Left colon (tissue), 2 donors: ENCODE results near the gene SAMD11. TPM values are rescaled to one million over a fixed set of nuclear protein-coding genes. Genes with fewer than 3 reads are reported as not detected.
A peak's percentile ranks its signal among the peaks of the same experiment; 100 is the strongest.
"Not testable (repeated sequence)": the region's sequence is repeated elsewhere in the genome, so short reads cannot be mapped to it uniquely, and the experiment has no call there.

Experiments
- ATAC-seq: fragments of 200-7000 bp; cut with Tn5 transposase; one replicate; pipeline ENCODE4 v1.9.1; 2020; ENCODE audit warnings: mild to moderate bottlenecking, moderate library complexity
- DNase-seq, 2 donors: peaks; one replicate each; pipeline ENCODE4 v3.0.0-alpha.2; 2020
- intact Hi-C, 2 donors: fragments of 100-400 bp; cut with DNase I in 1 of 2; cut with micrococcal nuclease in 1 of 2; formaldehyde crosslinking; loops; one replicate each; pipeline versions ENCODE4 v1.11.2 to v1.14.0; 2022; cut with DNase I, micrococcal nuclease
- total RNA-seq, 2 donors: library from RNA; stranded (reverse); fragmentation: NEBNext Ultra II Directional; extraction: Animal tissue kit (Norgen Biotek cat#: 25700); gene quantifications; one replicate each; pipeline ENCODE4 v1.2.1, GENCODE V29; 2021
- donor health status: DM: no; HTN: no; CAD: no.
- donor health status: DM: yes; HTN: yes; CAD: no.

The SAMD11 gene
- total RNA-seq, 2 donors from 2014 or later, result 1.6 to 5.1 TPM

DNA sequence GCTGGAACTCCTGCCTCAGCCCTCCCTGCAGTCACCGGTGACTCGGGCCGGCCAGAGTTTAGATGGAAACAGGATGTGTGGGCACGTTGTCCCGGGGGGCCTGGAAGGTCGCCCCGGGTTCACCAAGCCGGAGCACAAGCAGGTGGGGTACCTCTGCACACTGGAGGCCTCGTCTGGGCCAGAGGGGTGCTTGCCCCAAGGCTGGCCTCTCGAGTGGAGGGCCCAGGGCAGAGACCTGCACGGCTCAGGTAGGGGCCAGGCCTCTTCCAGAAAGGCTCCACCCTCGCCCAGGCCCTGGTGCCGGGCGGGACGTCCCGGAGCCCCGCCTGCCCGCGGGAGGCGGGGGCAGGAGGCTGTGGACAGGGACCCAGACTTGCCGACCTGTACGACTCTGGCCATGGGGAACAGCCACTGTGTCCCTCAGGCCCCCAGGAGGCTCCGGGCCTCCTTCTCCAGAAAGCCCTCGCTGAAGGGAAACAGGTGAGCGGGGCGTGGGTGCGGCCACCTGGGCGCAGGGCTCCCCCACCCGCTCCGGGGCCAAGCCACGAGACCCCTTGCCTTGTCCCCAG lies 42.5 kb downstream of the SAMD11 start, which contains the start of gene PLEKHN1:
TSS of gene PLEKHN1 (plus strand) at position 348 of the 569 bp plus-strand sequence. CDS start at position 398, 50 bp downstream.
- peak in 1 of 2 donors; percentile 46 for DNase-seq
- ATAC-seq, result peak; percentile 77
- intact Hi-C loops, result no loop called here

DNA sequence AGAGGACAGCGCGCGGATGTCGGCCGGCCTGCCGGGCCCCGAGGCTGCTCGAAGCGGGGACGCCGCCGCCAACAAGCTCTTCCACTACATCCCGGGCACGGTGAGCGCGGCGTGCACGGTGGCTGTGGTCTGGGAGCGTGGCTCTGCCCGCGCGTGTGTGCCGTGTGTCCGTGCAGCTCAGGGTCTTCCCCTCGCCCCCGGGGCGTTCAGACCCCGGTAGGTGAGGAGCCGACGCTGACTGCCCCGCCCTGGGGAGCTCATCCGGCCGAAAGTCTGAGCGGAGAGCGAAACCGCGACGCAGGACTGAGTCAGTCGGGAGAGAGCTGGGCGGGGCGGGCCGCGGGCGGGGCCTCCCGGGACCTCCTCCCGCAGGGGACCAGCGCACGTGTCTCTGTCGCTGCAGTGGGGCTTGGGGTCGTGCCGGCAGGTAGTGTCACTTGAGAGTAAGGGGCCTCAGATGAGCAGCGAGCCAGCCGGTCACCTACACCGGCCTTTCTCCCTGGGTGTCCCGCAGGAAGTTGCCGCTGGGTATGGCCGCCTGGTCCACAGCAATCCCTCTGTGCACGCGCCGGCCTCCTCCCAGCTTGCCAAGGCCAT lies 43.1 kb downstream of the SAMD11 start:
- intact Hi-C loops, result no loop called here
- ATAC-seq (peak; percentile 82), DNase-seq (peak; percentile 74 to 85)

DNA sequence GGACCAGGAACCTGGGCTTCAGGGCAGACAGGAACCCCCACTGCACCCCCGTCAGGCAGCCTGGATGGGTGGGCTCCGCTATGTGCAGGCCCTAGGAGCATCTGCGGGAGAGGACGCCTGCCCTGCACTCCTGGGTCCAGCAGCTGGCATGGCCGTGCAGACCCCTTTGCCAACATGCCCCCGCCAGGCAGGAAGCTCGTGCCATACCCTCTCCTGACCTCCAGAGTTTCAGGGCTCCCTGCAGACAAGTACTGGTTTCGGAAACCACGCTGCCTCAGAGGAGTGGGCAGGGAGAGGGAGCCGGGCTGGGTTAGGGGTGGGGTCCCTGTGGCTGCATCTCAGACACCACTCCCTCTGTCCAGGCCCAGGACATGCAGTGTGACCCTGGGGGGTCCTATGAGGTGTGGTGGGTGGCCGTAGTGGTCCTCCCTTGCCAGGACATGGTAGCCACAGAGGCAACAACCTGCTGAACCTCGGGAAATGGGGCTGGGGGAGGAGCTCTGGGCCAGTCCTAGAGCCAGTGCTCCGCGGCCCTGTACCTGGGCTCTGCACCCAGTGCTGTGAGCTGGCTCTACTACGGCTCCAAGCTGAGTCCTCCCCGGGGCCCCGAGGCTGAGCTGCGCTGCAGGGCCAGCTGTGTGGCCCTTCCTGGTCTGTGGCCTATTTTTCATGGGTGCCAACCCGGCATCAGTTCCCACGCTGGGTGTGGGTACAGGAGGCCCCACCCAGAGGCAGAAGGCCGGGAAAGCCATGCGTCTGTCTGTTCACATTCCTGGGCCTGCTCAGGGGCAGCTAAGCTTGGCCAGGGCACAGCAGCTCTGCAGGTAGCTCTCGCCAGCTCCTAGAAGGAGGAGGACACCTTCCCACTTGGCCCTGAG lies 44.0 kb downstream of the SAMD11 start:
- intact Hi-C loops, result no loop called here
- ATAC-seq (no peak), DNase-seq (no peak)

DNA sequence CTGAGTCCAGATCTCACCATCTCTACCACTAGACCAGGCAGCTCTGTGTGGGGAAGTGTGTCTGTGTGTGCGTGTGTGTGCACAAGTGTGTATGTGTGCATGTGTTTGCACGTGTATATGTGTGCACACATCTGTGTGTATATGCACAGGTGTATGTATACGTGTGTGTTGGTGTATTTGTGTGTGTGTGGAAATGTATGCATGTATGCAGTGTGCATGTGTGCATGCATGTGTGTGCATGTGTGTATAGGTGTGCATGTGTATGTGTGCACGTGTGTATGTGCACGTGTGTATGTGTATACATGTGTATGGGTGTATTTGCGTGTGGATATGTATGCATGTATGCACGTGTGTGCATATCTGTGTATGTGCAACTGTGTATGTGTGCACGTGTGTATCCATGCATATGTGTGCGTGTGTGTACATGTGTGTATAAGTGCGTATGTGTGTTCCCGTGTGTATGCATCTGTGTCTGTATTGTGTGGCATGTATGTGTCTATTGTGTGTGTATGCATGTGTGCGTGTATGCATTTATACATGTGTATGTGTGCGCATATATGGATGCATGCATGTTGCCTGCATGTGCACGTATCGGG lies 45.6 kb downstream of the SAMD11 start:
- no peak for DNase-seq
- intact Hi-C loops, result no loop called here
- ATAC-seq, result no peak

DNA sequence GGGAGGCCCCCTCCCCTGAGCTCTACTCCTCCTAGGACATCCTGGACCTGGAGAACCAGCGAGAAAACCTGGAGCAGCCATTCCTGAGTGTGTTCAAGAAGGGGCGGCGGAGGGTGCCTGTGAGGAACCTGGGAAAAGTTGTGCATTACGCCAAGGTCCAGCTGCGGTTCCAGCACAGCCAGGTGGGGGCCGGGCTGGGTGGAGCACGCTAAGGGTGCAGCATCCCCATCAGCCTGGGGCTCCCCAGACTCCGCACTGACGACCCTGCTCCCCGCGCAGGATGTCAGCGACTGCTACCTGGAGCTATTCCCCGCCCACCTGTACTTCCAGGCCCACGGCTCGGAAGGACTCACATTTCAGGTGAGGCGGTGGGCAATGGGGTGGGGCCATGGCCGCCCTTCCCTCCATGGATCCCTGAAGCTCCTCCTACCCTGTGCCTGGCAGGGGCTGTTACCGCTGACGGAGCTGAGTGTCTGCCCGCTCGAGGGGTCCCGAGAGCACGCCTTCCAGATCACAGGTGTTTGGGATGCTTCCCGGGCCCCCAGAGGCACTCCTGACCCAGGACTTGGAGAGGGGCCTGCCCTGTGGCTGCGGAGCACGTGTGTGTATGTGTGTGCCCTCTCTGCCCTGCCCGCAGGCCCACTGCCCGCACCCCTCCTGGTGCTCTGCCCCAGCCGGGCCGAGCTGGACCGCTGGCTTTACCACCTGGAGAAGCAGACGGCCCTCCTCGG lies 46.7 kb downstream of the SAMD11 start:
- intact Hi-C loops, result loop anchor here in 1 of 2 donors (10.0 kb wide), 1 partner anchor 56 kb away; no protein-coding TSS in a partner anchor
- DNase-seq (no peak), ATAC-seq (no peak)

DNA sequence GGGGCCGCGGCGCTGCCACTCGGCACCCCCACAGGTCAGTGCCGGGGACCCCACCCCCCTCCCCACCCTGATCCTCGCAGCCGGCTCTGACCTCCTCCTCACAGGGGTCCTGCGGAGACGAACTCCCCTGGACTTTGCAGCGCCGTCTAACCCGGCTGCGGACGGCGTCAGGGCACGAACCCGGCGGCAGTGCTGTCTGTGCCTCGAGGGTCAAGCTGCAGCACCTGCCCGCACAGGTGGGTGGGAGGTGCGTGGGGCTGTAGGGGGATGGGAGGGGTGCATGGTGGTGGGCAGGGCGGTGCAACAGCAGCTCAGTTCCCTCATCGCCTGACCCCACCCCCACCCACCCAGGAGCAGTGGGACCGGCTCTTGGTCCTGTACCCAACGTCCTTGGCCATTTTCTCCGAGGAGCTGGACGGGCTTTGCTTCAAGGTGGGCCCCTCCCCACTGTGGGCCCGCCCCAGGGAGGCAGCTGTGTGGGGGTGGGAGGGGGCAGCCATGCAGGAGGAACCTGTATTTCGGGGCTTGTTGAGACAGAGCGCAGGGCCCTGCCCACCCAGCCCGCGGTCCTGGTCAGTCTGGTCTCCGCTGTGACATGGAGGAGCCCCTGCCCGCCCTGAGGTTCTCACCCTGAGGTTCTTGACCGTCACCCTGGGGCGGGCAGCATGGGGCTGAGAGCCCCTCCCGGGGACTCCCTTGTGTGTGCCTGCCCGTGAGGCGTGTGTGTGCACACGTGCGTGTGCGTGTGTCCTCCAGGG lies 47.4 kb downstream of the SAMD11 start:
- intact Hi-C loops, result loop anchor here in 1 of 2 donors (10.0 kb wide), 1 partner anchor 56 kb away; no protein-coding TSS in a partner anchor
- ATAC-seq, result no peak
- DNase-seq, result no peak

DNA sequence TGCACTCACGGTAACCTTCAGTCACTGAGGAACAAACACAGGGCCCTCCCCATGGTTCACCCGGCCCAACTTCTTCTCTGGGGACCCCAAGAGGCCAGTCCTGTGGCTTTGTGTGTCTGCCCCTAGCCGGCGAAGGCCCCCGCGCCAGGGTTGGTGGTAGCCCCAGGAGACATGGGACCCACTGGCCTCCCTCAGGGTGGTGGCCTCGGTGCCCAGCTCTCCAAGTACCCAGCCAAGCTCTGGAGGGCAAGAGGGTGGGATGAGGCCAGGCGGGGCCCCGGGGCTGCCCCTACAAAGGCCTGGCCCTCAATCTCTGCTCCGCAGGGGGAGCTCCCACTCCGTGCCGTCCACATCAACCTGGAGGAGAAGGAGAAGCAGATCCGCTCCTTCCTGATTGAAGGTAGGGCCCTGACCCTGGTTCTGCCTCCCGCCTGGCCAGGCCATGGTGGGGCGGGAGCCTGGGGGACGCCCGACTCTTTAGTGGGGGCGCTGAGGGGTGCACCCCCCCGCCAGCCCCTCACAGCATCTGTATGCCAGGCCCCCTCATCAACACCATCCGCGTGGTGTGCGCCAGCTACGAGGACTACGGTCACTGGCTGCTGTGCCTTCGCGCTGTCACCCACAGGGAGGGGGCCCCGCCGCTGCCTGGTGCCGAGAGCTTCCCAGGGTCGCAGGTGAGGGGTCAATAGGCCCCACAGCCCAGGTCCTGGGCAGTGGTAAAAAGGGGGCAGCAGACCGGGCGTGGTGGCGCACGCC lies 48.2 kb downstream of the SAMD11 start:
- intact Hi-C loops, result loop anchor here in 1 of 2 donors (10.0 kb wide), 1 partner anchor 57 kb away; no protein-coding TSS in a partner anchor
- ATAC-seq (no peak), DNase-seq (no peak)

DNA sequence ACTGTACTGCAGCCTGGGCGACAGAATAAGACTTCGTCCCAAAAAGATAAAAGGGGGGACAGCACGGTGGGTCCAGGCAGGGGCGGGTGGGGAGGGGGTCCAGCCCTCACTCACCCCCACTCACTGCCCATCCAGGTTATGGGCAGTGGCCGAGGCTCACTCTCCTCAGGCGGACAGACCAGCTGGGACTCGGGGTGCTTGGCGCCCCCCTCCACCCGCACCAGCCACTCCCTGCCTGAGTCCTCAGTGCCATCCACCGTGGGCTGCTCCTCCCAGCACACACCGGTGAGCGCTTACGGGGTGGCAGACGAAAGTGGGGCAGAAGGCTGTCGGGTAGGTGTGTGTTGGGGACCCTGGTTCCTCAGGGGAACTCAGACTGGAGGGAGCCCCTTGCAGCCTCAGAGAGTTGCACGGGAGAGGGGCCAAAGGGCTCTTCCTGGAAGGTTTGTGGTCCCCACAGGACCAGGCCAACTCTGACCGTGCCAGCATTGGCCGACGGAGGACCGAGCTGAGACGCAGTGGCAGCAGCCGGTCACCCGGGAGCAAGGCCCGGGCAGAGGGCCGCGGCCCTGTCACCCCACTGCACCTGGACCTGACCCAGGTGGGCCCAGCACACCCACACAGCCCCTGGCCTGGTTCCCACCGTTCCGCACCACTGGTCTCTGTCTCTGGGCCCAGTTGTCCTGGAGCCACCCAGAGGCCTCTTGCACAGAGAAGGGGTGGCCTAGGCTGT lies 49.2 kb downstream of the SAMD11 start:
- DNase-seq (no peak), ATAC-seq (no peak)
- intact Hi-C loops, result loop anchor here in 1 of 2 donors (10.0 kb wide), 1 partner anchor 58 kb away; no protein-coding TSS in a partner anchor

DNA sequence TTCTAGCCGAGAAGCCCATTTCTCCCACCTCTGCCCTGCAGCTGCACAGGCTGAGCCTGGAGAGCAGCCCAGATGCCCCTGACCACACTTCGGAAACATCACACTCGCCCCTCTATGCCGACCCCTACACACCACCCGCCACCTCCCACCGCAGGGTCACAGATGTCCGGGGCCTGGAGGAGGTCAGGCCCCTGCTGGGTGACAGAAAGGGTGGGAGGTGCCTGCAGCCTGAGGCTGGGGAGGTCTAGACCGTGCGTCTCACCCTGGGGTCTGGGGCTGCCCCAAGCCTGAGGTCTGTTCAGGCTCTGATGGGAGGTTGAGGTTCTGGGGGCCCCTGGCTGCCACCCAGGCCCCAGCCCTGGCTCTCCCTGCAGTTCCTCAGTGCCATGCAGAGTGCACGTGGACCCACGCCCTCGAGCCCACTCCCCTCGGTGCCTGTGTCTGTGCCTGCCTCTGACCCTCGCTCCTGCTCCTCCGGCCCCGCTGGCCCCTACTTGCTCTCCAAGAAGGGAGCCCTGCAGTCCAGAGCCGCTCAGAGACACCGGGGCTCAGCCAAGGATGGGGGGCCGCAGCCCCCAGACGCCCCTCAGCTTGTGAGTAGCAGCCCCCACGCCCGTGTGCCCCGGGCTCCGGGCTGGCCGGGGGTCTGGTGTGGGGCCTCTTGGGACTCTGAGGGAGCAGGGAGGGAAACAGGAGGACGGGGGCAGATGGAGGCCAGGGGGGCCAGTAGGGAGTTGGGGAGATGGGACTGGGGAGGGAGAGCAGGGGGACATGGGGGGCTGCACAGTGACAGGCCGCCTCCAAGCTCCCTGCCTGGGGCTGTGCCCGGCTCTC lies 50.0 kb downstream of the SAMD11 start:
- no peak for DNase-seq
- intact Hi-C loops, result loop anchor here in 1 of 2 donors (10.0 kb wide), 1 partner anchor 59 kb away; no protein-coding TSS in a partner anchor

DNA sequence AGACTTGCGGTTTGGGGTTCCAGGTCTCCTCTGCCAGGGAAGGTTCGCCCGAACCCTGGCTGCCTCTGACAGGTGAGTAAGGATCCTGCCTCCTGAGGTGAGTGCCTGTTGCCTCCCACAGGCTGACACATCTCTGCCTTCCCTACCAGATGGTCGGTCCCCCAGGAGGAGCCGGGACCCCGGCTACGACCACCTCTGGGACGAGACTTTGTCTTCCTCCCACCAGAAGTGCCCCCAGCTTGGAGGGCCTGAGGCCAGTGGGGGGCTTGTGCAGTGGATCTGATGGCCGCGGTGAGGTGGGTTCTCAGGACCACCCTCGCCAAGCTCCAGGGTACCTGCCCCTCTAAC lies 50.5 kb downstream of the SAMD11 start:
- DNase-seq, result no peak
- intact Hi-C loops, result loop anchor here in 1 of 2 donors (10.0 kb wide), 1 partner anchor 59 kb away; no protein-coding TSS in a partner anchor
- ATAC-seq, result no peak

More for the DNA sequence above, 50.0 kb downstream of the SAMD11 start:
- ATAC-seq, result no peak

DNA sequence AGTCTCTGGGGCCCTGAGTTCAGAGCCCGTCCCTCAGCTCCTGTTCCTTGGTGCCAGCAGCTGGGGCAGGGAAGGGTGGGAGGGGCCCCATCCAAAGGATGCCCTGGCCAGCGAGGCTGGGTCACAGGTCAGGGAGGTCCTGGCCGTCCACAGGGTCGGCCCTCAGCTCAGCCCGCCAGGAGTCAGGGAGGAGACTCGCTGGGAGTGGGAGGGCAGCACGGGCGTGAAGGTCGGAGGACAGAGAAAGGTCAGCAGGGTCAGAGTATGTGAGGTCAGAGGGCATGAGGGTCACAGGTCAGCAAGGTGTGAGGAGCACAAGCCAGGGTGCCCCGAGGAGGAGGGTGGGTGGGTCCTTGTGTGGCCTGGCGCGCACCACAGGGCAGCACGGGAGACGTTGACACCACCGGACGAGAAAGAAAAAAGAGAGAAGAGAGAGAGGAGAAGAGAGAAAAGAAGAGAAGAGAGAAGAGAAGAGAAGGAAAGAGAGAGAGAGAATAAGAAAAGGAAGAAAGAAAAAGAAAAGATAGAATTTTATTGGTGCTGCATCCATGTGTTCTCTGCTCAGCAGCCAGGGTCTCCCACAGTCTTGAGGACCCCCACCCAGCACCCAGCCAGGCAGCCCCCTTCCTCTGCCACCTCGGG lies 51.1 kb downstream of the SAMD11 start:
- intact Hi-C loops, result loop anchor here in 1 of 2 donors (10.0 kb wide), 1 partner anchor 60 kb away; no protein-coding TSS in a partner anchor
- ATAC-seq, result no peak
- DNase-seq, result no peak

DNA sequence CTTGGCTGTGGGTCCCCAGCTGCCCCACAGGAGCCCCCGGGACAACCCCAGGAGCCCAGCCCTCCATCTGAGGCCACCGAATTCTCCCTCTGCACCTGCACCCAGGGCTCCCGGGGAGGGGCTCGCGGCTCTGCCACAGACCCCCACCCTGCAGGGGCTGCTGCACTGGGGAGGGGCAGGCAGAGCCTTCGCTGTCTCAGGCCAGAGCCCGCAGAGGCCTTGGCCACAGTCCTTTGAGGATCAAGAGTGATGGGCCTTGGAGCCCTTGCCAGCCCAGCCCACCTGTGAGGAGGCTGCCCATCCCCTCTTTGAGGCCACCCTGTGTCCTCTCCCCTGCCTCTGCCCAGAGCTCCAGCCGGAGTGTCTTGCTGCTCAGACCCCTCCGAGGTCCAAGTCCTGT lies 51.6 kb downstream of the SAMD11 start:
- no peak for ATAC-seq
- DNase-seq, result no peak
- intact Hi-C loops, result loop anchor here in 1 of 2 donors (10.0 kb wide), 1 partner anchor 61 kb away; no protein-coding TSS in a partner anchor

DNA sequence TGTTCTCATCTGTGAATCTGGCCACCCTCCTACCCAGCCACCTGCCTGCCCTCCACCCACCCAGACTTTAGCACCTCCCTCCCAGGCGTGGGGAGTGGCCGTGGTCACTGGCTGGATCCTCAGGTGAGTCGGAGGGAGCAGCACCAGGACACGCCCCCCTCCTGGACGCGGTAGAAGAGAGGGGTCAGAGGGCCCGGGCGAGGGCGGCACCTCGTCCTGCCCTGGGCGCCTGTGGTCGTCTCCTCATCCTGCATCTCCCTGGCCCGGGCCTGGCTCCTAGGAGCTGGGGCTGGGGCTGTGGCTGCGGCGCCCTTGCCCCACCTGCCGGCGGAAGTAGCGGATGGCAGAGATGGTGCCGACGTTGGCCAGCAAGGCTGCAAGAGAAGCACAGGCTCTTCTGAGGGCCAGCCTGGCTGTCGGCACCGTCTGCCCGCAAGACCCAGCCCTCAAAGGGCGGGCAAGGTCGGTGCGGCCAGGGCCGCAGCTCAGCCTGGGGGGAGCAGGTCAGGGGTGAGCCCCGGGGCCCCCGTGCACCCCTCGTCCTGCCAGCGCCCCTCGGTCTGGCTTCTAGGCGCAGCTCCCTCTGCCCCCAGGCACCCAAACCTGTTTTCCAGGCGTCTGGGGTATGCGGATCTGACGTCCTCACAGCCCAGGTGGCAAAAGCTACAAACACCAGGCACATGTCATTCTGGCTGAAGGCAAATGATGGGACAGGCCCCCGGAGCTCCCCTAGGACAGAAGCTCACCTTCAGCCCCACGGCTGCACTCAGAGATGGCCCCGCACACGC lies 52.4 kb downstream of the SAMD11 start:
- peak; percentile 87 for ATAC-seq
- peak; percentile 53 to 74 for DNase-seq
- intact Hi-C loops, result loop anchor here in 1 of 2 donors (10.0 kb wide), 1 partner anchor 61 kb away; no protein-coding TSS in a partner anchor

DNA sequence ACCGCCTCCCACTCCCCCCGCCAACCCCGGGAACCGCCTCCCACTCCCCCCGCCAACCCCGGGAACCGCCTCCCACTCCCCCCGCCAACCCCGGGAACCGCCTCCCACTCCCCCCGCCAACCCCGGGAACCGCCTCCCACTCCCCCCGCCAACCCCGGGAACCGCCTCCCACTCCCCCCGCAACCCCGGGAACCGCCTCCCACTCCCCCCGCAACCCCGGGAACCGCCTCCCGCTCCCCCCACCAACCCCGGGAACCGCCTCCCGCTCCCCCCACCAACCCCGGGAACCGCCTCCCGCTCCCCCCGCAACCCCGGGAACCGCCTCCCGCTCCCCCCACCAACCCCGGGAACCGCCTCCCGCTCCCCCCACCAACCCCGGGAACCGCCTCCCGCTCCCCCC lies 53.1 kb downstream of the SAMD11 start:
- ATAC-seq, result not testable (repeated sequence)
- peak in 1 of 2 donors; percentile 42 for DNase-seq
- intact Hi-C loops, result loop anchor here in 1 of 2 donors (10.0 kb wide), 1 partner anchor 62 kb away; no protein-coding TSS in a partner anchor
